Neural progenitor cell (in vitro differentiated cells): ENCODE data around the gene MDM2.

Experiments
- CTCF ChIP-seq: fragments of 200-600 bp; sonication (generic); IDR thresholded peaks from 2 replicates; pipeline ENCODE4 v1.5.1; 2017; ENCODE audit warnings: antibody characterized with exemption, mild to moderate bottlenecking
- EZH2phosphoT487 ChIP-seq: fragments of 200-600 bp; sonication (generic); IDR thresholded peaks from 2 replicates; pipeline ENCODE4 v1.6.1; 2017; ENCODE audit warnings: antibody characterized with exemption

GRCh38 chr12:68888243-68888642 lies 80.3 kb downstream of the MDM2 start:
- TF ChIP-seq CTCF = no peak
- TF ChIP-seq EZH2phosphoT487 = no peak
